ENCODE data around the gene AGPAT3.
A peak's percentile ranks its signal among the peaks of the same experiment; 100 is the strongest.

Gene AGPAT3

GRCh38 chr21:43921979-43922945 lies 57.2 kb downstream of the AGPAT3 start:
- Histone ChIP-seq H3K9ac (ENCODE audit: low read depth in 1 of 2, low read length in 2 of 2) (no peak overlapping the region), H3K27ac (ENCODE audit: low read depth, low read length) (no peak overlapping the region), H3K9me3 (ENCODE audit: control insufficient read depth in 1 of 2, low read length in 2 of 2) (no peaks in the 10 kb centered on the region), H3K4me1 (ENCODE audit: control insufficient read depth in 1 of 2, insufficient read depth in 2 of 2, low read length in 2 of 2) (peaks cover 51 to 60% of the 10 kb centered on the region in 2 donors), H3K4me3 (ENCODE audit: low read depth in 1 of 2, low read length in 2 of 2) (no peak overlapping the region), H3K36me3 (ENCODE audit: control insufficient read depth in 1 of 2, insufficient read depth in 2 of 2, low read length in 2 of 2) (peaks cover 0 to 4% of the 10 kb centered on the region in 2 donors), H3K27me3 (ENCODE audit: control insufficient read depth in 1 of 2, insufficient read depth in 2 of 2, low read length in 2 of 2) (no peaks in the 10 kb centered on the region)

- peaks cover 0 to 11% of the 10 kb centered on the region in 2 donors for H3K36me3 ChIP-seq (ENCODE audit: control insufficient read depth in 1 of 2, insufficient read depth in 2 of 2, low read length in 2 of 2)
- H3K9ac ChIP-seq (ENCODE audit: low read depth in 1 of 2, low read length in 2 of 2): no peak overlapping the region
- no peak overlapping the region for H3K4me3 ChIP-seq (ENCODE audit: low read depth in 1 of 2, low read length in 2 of 2)
- no peaks in the 10 kb centered on the region for H3K27me3 ChIP-seq (ENCODE audit: control insufficient read depth in 1 of 2, insufficient read depth in 2 of 2, low read length in 2 of 2)
- no peak overlapping the region for H3K27ac ChIP-seq (ENCODE audit: low read depth, low read length)
- no peaks in the 10 kb centered on the region for H3K9me3 ChIP-seq (ENCODE audit: control insufficient read depth in 1 of 2, low read length in 2 of 2)
- H3K4me1 ChIP-seq (ENCODE audit: control insufficient read depth in 1 of 2, insufficient read depth in 2 of 2, low read length in 2 of 2): peaks cover 51 to 56% of the 10 kb centered on the region in 2 donors
Measured at GRCh38 chr21:43922949-43923348, 57.9 kb downstream of the AGPAT3 start.

- Histone ChIP-seq H3K4me3 (ENCODE audit: low read depth in 1 of 2, low read length in 2 of 2) (no peak overlapping the region), H3K9me3 (ENCODE audit: control insufficient read depth in 1 of 2, low read length in 2 of 2) (no peaks in the 10 kb centered on the region), H3K9ac (ENCODE audit: low read depth in 1 of 2, low read length in 2 of 2) (no peak overlapping the region), H3K27ac (ENCODE audit: low read depth, low read length) (no peak overlapping the region), H3K27me3 (ENCODE audit: control insufficient read depth in 1 of 2, insufficient read depth in 2 of 2, low read length in 2 of 2) (no peaks in the 10 kb centered on the region), H3K36me3 (ENCODE audit: control insufficient read depth in 1 of 2, insufficient read depth in 2 of 2, low read length in 2 of 2) (peaks cover 0 to 15% of the 10 kb centered on the region in 2 donors), H3K4me1 (ENCODE audit: control insufficient read depth in 1 of 2, insufficient read depth in 2 of 2, low read length in 2 of 2) (peaks cover 51 to 56% of the 10 kb centered on the region in 2 donors)
Measured at GRCh38 chr21:43923391-43923790, 58.4 kb downstream of the AGPAT3 start.

- Histone ChIP-seq H3K36me3 (ENCODE audit: control insufficient read depth in 1 of 2, insufficient read depth in 2 of 2, low read length in 2 of 2) (peaks cover 0 to 25% of the 10 kb centered on the region in 2 donors), H3K9ac (ENCODE audit: low read depth in 1 of 2, low read length in 2 of 2) (peak overlapping the region in 1 of 2 donors; percentile 47), H3K27me3 (ENCODE audit: control insufficient read depth in 1 of 2, insufficient read depth in 2 of 2, low read length in 2 of 2) (no peaks in the 10 kb centered on the region), H3K27ac (ENCODE audit: low read depth, low read length) (peak overlapping the region; percentile 18), H3K4me1 (ENCODE audit: control insufficient read depth in 1 of 2, insufficient read depth in 2 of 2, low read length in 2 of 2) (peaks cover 51 to 56% of the 10 kb centered on the region in 2 donors), H3K4me3 (ENCODE audit: low read depth in 1 of 2, low read length in 2 of 2) (peak overlapping the region; percentile 17 to 40), H3K9me3 (ENCODE audit: control insufficient read depth in 1 of 2, low read length in 2 of 2) (no peaks in the 10 kb centered on the region)
Measured at GRCh38 chr21:43924421-43925095, 59.5 kb downstream of the AGPAT3 start.

GRCh38 chr21:43925096-43925481 lies 60.1 kb downstream of the AGPAT3 start:
- Histone ChIP-seq H3K4me1 (ENCODE audit: control insufficient read depth in 1 of 2, insufficient read depth in 2 of 2, low read length in 2 of 2) (peaks cover 47 to 56% of the 10 kb centered on the region in 2 donors), H3K27ac (ENCODE audit: low read depth, low read length) (no peak overlapping the region), H3K9ac (ENCODE audit: low read depth in 1 of 2, low read length in 2 of 2) (peak overlapping the region in 1 of 2 donors; percentile 47), H3K9me3 (ENCODE audit: control insufficient read depth in 1 of 2, low read length in 2 of 2) (no peaks in the 10 kb centered on the region), H3K36me3 (ENCODE audit: control insufficient read depth in 1 of 2, insufficient read depth in 2 of 2, low read length in 2 of 2) (peaks cover 0 to 31% of the 10 kb centered on the region in 2 donors), H3K27me3 (ENCODE audit: control insufficient read depth in 1 of 2, insufficient read depth in 2 of 2, low read length in 2 of 2) (no peaks in the 10 kb centered on the region), H3K4me3 (ENCODE audit: low read depth in 1 of 2, low read length in 2 of 2) (peak overlapping the region; percentile 17 to 40)

GRCh38 chr21:43925609-43926008 lies 60.6 kb downstream of the AGPAT3 start:
- Histone ChIP-seq H3K4me1 (ENCODE audit: control insufficient read depth in 1 of 2, insufficient read depth in 2 of 2, low read length in 2 of 2) (peaks cover 46 to 53% of the 10 kb centered on the region in 2 donors), H3K27ac (ENCODE audit: low read depth, low read length) (no peak overlapping the region), H3K9ac (ENCODE audit: low read depth in 1 of 2, low read length in 2 of 2) (no peak overlapping the region), H3K4me3 (ENCODE audit: low read depth in 1 of 2, low read length in 2 of 2) (no peak overlapping the region), H3K36me3 (ENCODE audit: control insufficient read depth in 1 of 2, insufficient read depth in 2 of 2, low read length in 2 of 2) (peaks cover 0 to 33% of the 10 kb centered on the region in 2 donors), H3K9me3 (ENCODE audit: control insufficient read depth in 1 of 2, low read length in 2 of 2) (no peaks in the 10 kb centered on the region), H3K27me3 (ENCODE audit: control insufficient read depth in 1 of 2, insufficient read depth in 2 of 2, low read length in 2 of 2) (no peaks in the 10 kb centered on the region)

- no peak overlapping the region for H3K9ac ChIP-seq (ENCODE audit: low read depth in 1 of 2, low read length in 2 of 2)
- no peak overlapping the region for H3K4me3 ChIP-seq (ENCODE audit: low read depth in 1 of 2, low read length in 2 of 2)
- no peaks in the 10 kb centered on the region for H3K27me3 ChIP-seq (ENCODE audit: control insufficient read depth in 1 of 2, insufficient read depth in 2 of 2, low read length in 2 of 2)
- H3K36me3 ChIP-seq (ENCODE audit: control insufficient read depth in 1 of 2, insufficient read depth in 2 of 2, low read length in 2 of 2): peaks cover 0 to 33% of the 10 kb centered on the region in 2 donors
- H3K4me1 ChIP-seq (ENCODE audit: control insufficient read depth in 1 of 2, insufficient read depth in 2 of 2, low read length in 2 of 2): peaks cover 43 to 47% of the 10 kb centered on the region in 2 donors
- H3K27ac ChIP-seq (ENCODE audit: low read depth, low read length): no peak overlapping the region
- no peaks in the 10 kb centered on the region for H3K9me3 ChIP-seq (ENCODE audit: control insufficient read depth in 1 of 2, low read length in 2 of 2)
Measured at GRCh38 chr21:43926196-43926595, 61.2 kb downstream of the AGPAT3 start.

GRCh38 chr21:43927591-43928221 lies 62.7 kb downstream of the AGPAT3 start:
- H3K9ac ChIP-seq (ENCODE audit: low read depth in 1 of 2, low read length in 2 of 2): no peak overlapping the region
- H3K27me3 ChIP-seq (ENCODE audit: control insufficient read depth in 1 of 2, insufficient read depth in 2 of 2, low read length in 2 of 2): no peaks in the 10 kb centered on the region
- peaks cover 0 to 33% of the 10 kb centered on the region in 2 donors for H3K36me3 ChIP-seq (ENCODE audit: control insufficient read depth in 1 of 2, insufficient read depth in 2 of 2, low read length in 2 of 2)
- no peak overlapping the region for H3K27ac ChIP-seq (ENCODE audit: low read depth, low read length)
- no peaks in the 10 kb centered on the region for H3K9me3 ChIP-seq (ENCODE audit: control insufficient read depth in 1 of 2, low read length in 2 of 2)
- H3K4me1 ChIP-seq (ENCODE audit: control insufficient read depth in 1 of 2, insufficient read depth in 2 of 2, low read length in 2 of 2): peaks cover 28 to 33% of the 10 kb centered on the region in 2 donors
- H3K4me3 ChIP-seq (ENCODE audit: low read depth in 1 of 2, low read length in 2 of 2): no peak overlapping the region

GRCh38 chr21:43928222-43929125 lies 63.5 kb downstream of the AGPAT3 start:
- Histone ChIP-seq H3K27ac (ENCODE audit: low read depth, low read length) (no peak overlapping the region), H3K4me1 (ENCODE audit: control insufficient read depth in 1 of 2, insufficient read depth in 2 of 2, low read length in 2 of 2) (peaks cover 21 to 26% of the 10 kb centered on the region in 2 donors), H3K4me3 (ENCODE audit: low read depth in 1 of 2, low read length in 2 of 2) (no peak overlapping the region), H3K36me3 (ENCODE audit: control insufficient read depth in 1 of 2, insufficient read depth in 2 of 2, low read length in 2 of 2) (peaks cover 0 to 35% of the 10 kb centered on the region in 2 donors), H3K27me3 (ENCODE audit: control insufficient read depth in 1 of 2, insufficient read depth in 2 of 2, low read length in 2 of 2) (no peaks in the 10 kb centered on the region), H3K9me3 (ENCODE audit: control insufficient read depth in 1 of 2, low read length in 2 of 2) (no peaks in the 10 kb centered on the region), H3K9ac (ENCODE audit: low read depth in 1 of 2, low read length in 2 of 2) (no peak overlapping the region)
